ENCODE data around the gene ABCA6.

GRCh38 chr17:69166957-69167356 lies 25.3 kb upstream of the ABCA6 start:
- TF ChIP-seq TAF1 (IDR thresholded peaks at IDR 0.05; ENCODE audit: borderline replicate concordance, insufficient read depth, low read length) (no peak), POLR2AphosphoS5 (IDR thresholded peaks at IDR 0.05; ENCODE audit: low read depth, low read length) (no peak), SIN3A (IDR thresholded peaks at IDR 0.05; ENCODE audit: borderline replicate concordance, insufficient read depth, low read length) (no peak), REST (IDR thresholded peaks at IDR 0.05; ENCODE audit: insufficient read depth in 1 of 2, low read depth in 2 of 2, low read length in 2 of 2) (peak in 1 of 2 experiments; percentile 72; a peak in 2 of 4 replicates)

Measured in PFSK-1 (cell line).